ENCODE results near the gene PSMA4. TPM values are rescaled to one million over a fixed set of nuclear protein-coding genes. Genes with fewer than 3 reads are reported as not detected.

Gene PSMA4
- total and polyA plus RNA-seq, 12 donors: 86.3 to 410 (median 157) TPM

DNA sequence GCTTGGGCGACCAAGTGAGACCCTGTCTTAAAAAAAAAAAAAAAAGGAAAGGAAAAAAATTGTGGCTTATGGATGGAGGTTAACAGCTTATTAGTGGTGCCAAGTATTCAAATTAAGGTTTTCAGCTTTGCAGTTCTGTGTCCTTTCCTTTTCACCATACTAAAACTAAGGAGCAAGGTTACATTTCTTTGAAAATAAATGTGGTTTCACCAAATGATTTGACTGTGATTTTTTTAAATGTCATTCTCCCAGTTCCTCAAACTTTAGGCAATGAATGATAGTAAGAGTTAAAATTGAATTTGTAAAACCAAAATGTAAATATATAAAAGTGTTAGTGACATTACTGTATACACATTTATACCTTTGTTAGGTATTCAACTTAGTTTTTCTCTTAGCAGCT is 34.7 kb downstream of the PSMA4 start:
- H3K9me3 ChIP-seq (replicated peaks in 1 of 3): no peaks in the 10 kb centered on the region
- H3K4me1 ChIP-seq (replicated peaks in 1 of 2): no peaks in the 10 kb centered on the region
- intact Hi-C loops (cut with DNase I): no loop called here
- H3K4me3 ChIP-seq: no peak overlapping the region
- WGBS, 4 donors: 82 to 100% (median 88%) methylated on average over 1 of the region's 1 CpG
- no peak overlapping the region for H3K27ac ChIP-seq
- peaks cover 10% of the 10 kb centered on the region for H3K27me3 ChIP-seq
- no peak for DNase-seq
- H3K36me3 ChIP-seq (replicated peaks in 1 of 2): no peaks in the 10 kb centered on the region
- TF ChIP-seq POLR2A (IDR thresholded peaks at IDR 0.05): no peak
- TF ChIP-seq, protein P1, sequence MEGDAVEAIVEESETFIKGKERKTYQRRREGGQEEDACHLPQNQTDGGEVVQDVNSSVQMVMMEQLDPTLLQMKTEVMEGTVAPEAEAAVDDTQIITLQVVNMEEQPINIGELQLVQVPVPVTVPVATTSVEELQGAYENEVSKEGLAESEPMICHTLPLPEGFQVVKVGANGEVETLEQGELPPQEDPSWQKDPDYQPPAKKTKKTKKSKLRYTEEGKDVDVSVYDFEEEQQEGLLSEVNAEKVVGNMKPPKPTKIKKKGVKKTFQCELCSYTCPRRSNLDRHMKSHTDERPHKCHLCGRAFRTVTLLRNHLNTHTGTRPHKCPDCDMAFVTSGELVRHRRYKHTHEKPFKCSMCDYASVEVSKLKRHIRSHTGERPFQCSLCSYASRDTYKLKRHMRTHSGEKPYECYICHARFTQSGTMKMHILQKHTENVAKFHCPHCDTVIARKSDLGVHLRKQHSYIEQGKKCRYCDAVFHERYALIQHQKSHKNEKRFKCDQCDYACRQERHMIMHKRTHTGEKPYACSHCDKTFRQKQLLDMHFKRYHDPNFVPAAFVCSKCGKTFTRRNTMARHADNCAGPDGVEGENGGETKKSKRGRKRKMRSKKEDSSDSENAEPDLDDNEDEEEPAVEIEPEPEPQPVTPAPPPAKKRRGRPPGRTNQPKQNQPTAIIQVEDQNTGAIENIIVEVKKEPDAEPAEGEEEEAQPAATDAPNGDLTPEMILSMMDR (IDR thresholded peaks at IDR 0.05): no peak

DNA sequence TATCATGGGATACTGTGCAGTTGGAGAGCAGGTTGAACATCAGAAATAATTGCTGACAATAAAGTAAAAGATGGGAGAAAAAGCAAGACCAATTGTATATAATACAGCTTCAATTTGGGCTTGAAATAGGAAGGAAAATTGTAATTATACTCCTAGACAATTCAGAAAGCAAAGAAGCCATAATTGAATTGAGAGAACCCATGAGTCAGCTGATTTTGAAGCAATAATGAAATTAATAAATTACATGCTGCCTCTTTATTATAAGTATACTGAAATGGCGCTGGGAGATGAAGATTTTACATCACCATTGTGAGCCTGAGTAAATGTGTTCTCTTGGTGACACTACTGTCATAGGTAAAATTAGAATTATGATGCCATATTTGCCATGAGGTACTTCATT is 57.3 kb downstream of the PSMA4 start:
- no peaks in the 10 kb centered on the region for H3K36me3 ChIP-seq (replicated peaks in 1 of 2)
- intact Hi-C loops (cut with DNase I): no loop called here
- no peaks in the 10 kb centered on the region for H3K9me3 ChIP-seq (replicated peaks in 1 of 3)
- TF ChIP-seq POLR2A (IDR thresholded peaks at IDR 0.05): no peak
- WGBS, 4 donors: 81 to 97% (median 88%) methylated on average over 1 of the region's 1 CpG
- H3K4me3 ChIP-seq: no peak overlapping the region
- no peaks in the 10 kb centered on the region for H3K27me3 ChIP-seq
- no peak overlapping the region for H3K27ac ChIP-seq
- H3K4me1 ChIP-seq (replicated peaks in 1 of 2): no peaks in the 10 kb centered on the region
- no peak for DNase-seq

DNA sequence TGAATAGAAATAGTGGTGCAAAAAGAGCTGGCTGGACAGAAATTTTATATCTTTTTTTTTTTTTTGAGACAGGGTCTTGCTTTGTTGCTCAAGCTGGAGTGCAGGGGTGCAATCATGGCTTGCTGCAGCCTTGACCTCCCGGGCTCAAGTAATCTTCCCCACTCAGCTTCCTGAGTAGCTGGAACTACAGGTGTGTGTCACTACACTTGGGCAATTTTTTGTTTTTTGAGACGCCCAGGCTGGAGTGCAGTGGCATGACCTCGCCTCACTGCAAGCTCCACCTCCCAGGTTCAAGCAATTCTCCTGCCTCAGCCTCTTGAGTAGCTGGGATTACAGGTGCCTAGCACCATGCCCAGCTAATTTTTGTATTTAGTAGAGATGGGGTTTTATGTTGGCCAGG is 58.1 kb downstream of the PSMA4 start:
- WGBS, 4 donors: 79 to 88% (median 82%) methylated on average over 3 of the region's 3 CpGs
- intact Hi-C loops (cut with DNase I): no loop called here

DNA sequence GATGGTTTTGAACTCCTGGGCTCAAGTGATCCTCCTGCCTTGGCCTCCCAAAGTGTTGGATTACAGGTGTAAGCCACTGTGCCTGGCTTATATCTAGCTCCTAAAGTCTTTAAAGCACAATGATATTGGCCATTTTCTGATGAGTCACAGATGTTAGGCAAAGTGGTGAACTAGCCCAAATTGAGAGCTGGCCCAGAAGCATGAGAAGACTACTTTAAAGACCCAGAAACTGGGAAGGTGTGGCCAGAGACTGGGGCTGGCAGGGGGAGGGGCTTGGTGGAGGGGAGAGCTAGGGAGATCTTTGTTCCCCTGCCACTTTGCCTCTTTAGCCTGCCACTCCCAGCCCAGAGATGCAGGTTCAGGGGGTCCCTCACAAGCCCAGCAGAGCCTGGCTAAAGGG is 58.9 kb downstream of the PSMA4 start:
- Histone ChIP-seq H3K4me1 (replicated peaks in 1 of 2) (no peaks in the 10 kb centered on the region), H3K9me3 (replicated peaks in 1 of 3) (no peaks in the 10 kb centered on the region), H3K27ac (no peak overlapping the region), H3K27me3 (peaks cover 4% of the 10 kb centered on the region), H3K36me3 (replicated peaks in 1 of 2) (no peaks in the 10 kb centered on the region), H3K4me3 (no peak overlapping the region)
- TF ChIP-seq, protein P1 (IDR thresholded peaks at IDR 0.05): no peak
- no peak for DNase-seq
- intact Hi-C loops (cut with DNase I): no loop called here

More for the DNA sequence above, 58.1 kb downstream of the PSMA4 start:
- no peak for DNase-seq
- Histone ChIP-seq H3K9me3 (replicated peaks in 1 of 3) (no peaks in the 10 kb centered on the region), H3K4me3 (no peak overlapping the region), H3K27ac (no peak overlapping the region), H3K4me1 (replicated peaks in 1 of 2) (no peaks in the 10 kb centered on the region), H3K27me3 (peaks cover 4% of the 10 kb centered on the region), H3K36me3 (replicated peaks in 1 of 2) (no peaks in the 10 kb centered on the region)
- no peak for TF ChIP-seq POLR2A (IDR thresholded peaks at IDR 0.05)
- TF ChIP-seq, protein P1 (IDR thresholded peaks at IDR 0.05): no peak

Small RNAs within 50 kb of the gene (small RNA-seq; reads per million reads assigned to genes)
- gene AC067863.2: 0 reads per million in 2 donors

Other genes starting within 250 kb of the PSMA4 start
- 100 to 1,000 TPM in 1 of 9 donors, 10 to 100 TPM in 8; 45.9 to 137 (median 62.0) TPM for gene SKIC8, start 240.8 kb upstream of the PSMA4 start, total RNA-seq
- gene SKIC8, start 240.8 kb upstream of the PSMA4 start, polyA plus RNA-seq: 100 to 1,000 TPM in 1 of 3 donors, 10 to 100 TPM in 2; 51.3 to 111 (median 66.2) TPM
- gene CRABP1, start 200.1 kb upstream of the PSMA4 start, total RNA-seq: 1 to 10 TPM in 3 of 9 donors, under 1 TPM in 3, not detected in 3; 0.39 to 2.4 (median 0.95) TPM
- gene CRABP1, start 200.1 kb upstream of the PSMA4 start, polyA plus RNA-seq: 1 to 10 TPM in 1 of 3 donors, under 1 TPM in 2; 0.67 to 1.2 (median 0.80) TPM
- 100 to 1,000 TPM in 2 of 9 donors, 10 to 100 TPM in 7; 54.8 to 148 (median 89.8) TPM for gene IREB2, start 102.2 kb upstream of the PSMA4 start, total RNA-seq
- 10 to 100 TPM; 11.8 to 57.5 (median 25.8) TPM for gene IREB2, start 102.2 kb upstream of the PSMA4 start, polyA plus RNA-seq
- 10 to 100 TPM in 2 of 9 donors, 1 to 10 TPM in 7; 3.2 to 17.1 (median 7.5) TPM for gene HYKK, start 32.9 kb upstream of the PSMA4 start, total RNA-seq
- gene HYKK, start 32.9 kb upstream of the PSMA4 start, polyA plus RNA-seq: 1 to 10 TPM; 3.1 to 7.0 (median 5.5) TPM
- gene CHRNA5, start 25.1 kb downstream of the PSMA4 start, total RNA-seq: 1 to 10 TPM in 4 of 9 donors, under 1 TPM in 4, not detected in 1; 0.18 to 1.7 (median 1.1) TPM
- gene CHRNA5, start 25.1 kb downstream of the PSMA4 start, polyA plus RNA-seq: 1 to 10 TPM; 1.0 to 1.7 (median 1.6) TPM
- 10 to 100 TPM in 3 of 9 donors, 1 to 10 TPM in 3, under 1 TPM in 3; 0.43 to 62.6 (median 3.2) TPM for gene CHRNA3, start 80.6 kb downstream of the PSMA4 start, total RNA-seq
- gene CHRNA3, start 80.6 kb downstream of the PSMA4 start, polyA plus RNA-seq: 10 to 100 TPM; 16.1 to 57.1 (median 40.7) TPM
- 1 to 10 TPM in 4 of 9 donors, under 1 TPM in 5; 0.24 to 4.5 (median 0.93) TPM for gene CHRNB4, start 100.8 kb downstream of the PSMA4 start, total RNA-seq
- 1 to 10 TPM in 2 of 3 donors, under 1 TPM in 1; 0.34 to 5.7 (median 1.9) TPM for gene CHRNB4, start 100.8 kb downstream of the PSMA4 start, polyA plus RNA-seq